GM19467 (cell line): ENCODE measurements around the gene ATRN.

ENCODE experiments used
- ATAC-seq: cut with Tn5 transposase; IDR thresholded peaks from one replicate; pipeline ENCODE4 v1.9.1; 2021; ENCODE audit warnings: mild to moderate bottlenecking, moderate library complexity; ENCODE audit not compliant: unreplicated experiment

Gene ATRN

DNA sequence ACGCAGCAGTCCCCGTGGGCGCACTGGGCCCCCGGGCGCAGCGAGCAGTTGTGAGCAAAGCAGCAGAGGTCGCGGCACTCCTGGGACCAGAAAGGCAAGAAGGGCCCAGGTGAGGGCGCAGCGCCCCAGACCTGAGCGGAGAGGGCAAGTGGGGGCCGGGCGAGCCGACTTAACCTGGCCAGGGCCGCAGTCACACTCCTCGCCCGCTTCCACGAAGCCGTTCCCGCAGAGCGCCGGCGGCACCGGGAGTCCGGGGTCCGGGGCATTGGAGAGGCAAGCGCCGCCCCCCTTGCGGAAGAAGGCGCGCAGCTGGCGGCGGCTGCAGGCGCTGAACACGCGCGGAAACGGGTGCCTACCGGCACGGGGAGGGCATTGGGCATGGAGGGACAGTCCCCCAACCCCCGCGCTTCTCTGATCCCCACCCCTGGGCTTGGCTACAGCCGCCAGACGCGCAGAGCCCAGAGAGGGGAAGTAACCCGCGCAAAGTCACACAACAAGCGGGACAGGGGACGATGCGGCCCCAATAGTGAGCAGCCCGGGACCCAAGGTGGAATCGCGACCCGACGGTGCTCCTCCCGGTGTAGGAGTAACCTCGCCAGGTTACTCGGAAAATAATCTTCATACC is 201.8 kb downstream of the ATRN start:
- ATAC-seq = no peak

DNA sequence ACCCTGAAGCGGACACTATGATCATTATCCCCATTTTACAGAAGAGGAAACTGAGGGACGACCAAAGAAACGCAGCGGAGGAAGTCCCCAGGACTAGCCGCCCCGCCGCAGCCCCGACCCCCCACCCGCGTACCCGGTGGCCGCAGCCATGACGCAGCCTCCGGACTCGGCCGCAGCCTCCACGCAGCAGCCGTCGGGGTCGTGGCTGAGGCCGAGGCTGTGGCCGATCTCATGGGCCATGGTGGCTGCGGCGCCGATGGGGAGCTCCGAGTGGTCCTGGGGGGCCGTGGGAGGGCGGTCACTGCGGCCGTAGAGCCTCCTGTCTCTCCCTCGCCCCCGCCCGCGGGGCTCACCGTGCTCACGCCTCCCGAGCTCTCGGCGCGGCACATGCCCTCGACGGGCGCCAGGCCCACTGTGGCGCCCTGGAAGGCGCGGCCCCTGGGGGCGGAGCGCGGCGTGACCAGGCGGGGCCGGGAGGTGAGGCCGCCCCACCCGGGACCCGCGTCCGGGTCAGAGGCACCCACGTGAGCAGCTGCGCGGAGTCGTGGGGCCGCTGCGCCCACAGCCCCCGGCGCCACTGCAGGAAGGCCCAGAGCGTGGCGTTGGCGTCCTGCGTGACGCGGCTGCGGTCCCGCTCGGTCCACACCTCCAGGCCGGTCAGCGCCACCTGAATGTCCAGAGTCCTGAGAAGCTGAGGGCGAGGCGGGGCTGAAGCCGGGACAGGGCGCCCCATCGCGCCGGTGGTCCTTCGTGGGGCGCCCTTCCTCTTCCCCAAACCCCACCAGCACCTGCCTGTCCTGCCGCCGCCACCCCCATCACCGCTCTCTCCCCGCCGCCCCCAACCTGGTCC is 202.6 kb downstream of the ATRN start:
- no peak for ATAC-seq

DNA sequence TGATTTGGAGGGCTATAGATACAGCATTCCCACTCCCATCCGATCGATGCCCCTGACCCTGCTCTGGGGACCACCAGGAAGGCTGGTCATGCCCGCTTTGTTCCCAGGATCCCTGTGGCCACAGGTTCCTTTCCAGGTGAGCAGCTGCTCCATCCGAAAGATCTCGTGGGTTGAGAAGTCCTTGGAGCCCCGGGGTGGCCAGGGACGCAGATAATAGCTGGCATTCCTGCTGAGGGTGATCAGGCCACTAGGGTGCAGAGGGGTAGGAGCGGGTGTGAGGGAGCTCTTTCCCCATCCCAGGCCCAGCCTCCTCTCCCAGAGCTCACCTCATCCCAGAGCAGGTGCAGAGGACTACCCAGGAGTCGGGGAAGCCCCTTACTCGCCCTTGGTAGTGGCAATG is 203.6 kb downstream of the ATRN start:
- no peak for ATAC-seq

DNA sequence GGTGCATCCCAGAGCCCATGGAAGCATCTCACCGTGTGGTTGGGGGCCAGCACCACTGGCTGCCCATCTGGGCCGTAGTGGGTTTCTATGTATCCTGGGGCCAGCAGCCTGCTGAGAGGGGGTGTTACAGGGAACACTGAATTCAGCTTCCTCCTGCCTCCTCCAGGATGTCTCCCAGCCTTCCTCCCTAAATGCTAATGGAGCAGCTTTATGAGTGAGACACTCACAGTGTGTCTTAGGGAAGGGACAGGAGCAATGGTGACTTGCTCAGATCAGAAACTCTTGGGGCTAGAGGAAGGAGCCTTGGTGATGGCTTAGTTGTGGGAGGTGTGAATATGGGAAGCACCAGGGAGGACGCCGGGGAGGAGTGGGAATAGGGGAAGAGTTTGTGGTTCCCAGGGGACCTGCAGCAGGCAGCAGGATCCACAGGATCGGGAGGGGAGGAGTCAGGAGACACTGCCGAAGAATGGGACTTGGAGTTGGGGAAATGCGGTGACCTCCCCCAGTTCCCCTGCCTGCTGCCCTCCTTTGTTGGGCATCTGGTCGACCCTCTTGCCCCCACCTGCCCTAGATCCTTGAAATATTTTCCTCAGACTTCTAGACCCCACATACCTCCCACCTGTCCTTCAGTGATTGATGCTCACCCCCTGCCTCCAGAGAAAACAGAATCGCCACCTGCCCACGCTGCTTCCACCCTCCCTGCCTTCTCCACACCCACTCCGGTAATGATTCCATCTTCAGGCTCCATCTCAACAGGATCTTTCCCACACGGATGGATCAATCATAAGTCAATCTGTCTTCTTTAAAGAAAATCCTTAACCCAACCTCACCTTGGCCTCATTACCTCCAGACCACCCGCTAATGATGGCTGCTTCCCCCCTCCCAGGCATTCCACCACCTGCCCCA is 204.4 kb downstream of the ATRN start:
- ATAC-seq = no peak

DNA sequence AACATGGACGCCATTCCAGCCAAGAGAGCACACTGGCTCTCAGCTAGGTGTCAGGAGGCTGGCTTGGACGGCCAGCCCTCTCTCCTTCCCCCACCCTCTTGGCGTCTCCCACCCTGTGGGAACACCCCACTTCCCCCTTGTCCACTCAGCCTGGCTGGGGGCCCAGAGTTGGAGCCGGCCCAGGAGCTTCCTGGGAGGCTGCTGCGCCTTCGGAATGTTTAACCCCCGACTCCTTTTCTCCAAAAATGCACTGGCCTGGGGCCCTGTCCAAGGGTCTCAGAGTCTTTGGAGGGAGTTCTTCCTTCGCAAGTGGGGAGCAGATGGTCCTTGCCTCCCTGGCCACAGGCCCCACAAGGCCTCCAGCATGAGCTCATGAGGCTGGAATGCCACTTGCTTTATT is 206.9 kb downstream of the ATRN start:
- ATAC-seq = no peak

DNA sequence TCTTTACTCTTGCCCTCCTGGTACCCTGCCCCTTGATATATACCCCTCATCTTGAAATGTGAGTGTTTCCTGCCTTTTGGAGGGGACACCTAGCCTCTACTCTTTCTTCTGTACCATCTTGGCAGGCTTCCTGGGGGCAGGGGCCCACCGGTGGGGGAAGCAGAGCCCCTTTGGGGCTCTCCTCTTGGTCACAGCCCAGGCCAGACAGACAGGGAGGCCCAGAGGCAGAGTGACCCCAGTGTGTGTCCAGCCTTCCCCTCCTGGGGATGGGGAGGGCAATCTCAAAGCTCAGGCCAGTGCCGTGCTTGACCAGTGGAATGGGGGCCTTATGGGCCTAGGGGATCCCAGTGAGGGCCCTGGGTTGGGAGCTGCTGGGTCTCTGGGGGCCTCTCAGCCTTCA is 207.4 kb downstream of the ATRN start:
- ATAC-seq = no peak

DNA sequence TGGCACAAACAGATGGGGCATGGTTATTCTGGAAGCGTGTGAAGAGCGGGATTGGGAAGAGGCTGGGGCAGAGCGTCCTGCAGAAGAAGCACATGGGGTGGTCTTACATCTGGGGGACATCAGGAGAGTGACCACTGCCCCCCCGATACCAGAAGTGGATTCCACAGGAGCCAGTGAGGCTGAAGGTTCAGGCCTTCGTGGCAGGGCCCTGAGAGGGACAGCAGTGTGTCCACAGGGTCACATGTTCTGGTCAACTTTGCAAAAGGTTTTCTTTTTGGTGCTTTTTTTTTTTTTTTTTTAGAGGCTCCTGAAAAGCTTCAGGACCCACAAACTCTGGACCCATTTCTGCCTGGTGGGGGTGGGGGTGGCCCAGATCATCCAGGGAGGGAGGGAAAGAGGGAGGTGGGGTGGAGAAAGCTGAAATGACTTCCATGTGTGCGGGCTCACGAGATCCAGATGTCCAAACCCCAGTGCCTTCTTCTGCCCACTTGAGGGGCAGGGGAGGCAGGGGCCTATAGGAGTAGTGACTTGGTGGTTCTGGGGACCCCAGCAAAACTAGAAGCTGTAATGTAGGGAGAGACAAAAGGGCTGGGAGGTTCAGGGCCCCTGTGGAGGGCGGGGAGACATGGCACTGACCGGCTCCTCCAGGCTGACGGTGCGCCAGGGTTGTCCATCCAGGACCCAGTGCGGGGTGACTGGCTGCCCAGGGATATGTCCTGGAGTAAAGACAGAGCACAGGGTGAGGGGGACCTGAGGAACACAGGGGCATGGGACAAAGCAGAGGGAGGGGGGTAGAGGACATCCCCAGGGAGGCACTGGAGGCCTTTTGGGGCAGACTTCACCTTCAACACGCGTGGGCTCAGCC is 208.3 kb downstream of the ATRN start:
- ATAC-seq = no peak

DNA sequence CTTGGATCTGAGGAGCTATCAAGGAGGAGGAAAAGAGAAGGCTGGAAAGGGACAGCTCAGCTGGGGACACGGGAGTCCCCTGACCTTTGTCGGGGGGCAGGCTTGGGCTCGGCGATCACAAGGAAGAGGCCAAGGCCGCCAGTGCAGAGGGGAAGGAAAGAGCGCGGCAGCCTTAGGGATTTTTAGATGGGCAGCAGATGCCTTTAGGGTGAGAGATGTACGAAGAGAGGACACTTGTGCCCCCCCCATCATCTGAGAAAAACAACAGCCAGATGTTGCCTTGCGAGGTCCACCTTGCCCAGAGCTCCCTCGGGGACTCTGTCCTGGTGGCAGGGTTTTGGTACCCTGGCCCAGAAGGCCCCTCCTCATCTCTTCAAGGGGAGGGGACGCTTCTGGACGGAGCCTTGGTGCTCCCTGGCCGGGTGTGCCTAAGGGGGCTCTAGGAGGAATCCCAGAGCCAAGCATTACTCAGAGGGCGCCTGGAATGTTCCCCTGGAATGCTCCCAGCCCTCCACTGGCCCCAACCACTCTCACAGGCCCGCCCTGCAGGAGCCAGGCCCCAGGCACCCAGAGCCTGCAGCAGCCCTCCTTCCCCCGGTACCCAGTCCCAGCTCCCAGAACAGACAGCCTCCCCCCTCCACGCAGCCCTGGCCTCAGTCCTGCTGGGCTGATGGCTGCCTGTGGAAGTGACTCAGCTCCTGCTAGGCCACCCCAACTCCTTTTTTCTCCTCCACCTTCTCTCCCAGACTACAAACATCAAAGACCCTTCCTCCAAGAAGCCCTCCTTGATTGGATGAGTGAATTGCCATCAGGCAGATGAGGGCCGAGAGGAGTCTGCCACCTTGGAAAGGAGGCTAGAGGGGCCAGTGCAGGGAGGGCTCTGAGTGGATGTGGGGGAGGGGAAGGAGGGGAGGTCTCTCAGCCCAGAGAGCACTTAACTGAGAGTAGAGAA is 209.2 kb downstream of the ATRN start:
- ATAC-seq = no peak

DNA sequence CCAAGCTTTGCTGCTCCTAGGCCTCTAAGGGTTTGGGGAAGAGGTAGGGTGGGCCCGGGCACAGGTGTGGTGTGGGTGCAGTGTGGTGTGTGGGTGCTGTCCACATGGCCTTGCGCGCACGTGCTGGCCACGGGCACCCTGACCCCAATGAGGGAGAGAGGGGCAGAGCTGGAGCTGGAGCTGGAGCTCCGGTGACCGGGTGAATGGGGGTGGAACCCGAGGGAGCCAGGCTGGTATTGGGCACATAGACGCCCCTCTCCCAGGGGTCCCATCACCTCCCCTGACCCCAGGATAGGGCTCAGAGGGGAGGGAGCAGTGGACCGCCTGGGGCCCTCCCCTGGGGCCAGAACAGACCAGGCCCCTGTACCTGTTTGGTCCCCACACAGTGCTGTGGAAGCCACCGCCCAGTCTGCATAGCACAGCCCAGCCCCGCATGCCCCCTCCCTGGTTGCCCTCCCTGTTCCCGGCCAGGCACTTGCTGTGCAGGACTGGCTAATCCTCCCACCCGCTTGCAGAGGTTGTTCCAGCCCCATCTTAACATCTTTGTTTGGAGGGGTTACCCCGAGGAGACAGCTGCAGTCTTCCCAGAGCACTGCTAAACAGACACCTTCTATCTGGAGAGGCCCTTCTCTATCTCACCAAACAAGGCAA is 210.0 kb downstream of the ATRN start:
- no peak for ATAC-seq

DNA sequence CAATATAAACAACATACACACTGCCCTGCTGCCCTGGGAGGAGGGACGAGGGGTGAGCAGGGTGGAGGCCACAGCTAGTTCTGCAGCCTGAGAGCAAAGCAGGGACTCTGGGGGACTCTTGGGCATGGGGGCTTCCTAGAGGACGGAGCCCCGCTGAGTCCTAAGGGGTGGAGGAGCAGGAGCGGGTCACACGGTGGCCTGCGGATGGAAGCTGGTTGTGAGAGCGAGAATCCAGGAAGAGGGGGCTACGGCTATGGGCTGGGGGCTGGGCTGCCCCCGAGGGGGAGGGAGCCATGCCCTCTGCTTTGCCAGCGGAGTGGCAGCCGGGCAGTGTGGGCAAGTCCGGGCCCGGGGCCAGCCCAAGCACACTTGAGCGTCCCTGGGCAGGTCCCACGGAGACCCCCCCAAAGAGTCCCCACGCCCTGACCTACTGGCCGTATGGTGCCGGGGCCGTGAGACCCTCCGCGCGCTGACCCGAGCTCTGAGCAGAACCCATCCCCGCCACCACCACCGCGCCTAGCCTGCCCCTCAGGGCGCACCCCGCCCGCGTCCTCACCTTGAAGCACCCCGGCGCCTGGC is 210.6 kb downstream of the ATRN start:
- ATAC-seq = no peak

DNA sequence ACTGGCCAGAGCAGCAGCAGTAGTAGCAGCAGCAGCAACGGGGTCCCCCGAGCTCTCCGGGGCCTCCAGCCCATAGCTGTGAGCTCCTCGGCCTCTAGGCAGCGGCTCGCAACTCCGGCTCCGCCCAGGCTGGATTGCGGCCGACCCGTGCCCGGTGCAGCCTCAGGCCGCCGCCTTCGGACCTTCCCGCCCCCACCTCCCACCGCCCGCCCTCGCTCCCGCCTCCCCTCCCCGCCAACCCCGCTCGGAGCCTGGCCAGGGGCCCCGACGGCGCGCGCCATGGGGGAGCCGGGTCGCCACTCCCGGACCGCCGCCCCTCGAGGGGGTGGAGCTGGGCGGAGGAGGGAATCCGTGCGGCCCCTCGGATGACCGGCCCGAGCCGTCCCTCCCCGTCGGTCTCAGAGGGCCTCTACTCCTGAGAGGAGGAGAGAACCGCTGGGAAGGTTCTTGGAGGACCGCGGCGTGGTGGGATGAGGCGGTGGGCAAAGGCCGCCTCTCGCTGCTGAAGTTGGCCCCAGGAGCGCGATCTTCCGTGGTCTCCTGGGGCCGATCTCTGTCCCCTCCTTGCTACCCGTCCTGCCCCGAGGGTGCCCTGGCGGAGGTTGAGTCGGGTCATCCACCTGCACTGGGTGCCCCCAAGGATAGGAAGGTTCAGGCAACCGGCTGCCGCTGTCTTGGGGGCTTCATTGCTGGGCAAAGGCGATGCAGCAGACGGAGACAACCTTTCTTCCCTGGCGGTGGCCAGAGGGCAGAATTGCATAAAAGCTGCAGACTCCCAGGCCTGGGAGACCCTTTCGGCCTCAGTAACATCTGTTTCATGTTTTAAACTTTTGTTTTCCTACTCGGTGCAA is 211.3 kb downstream of the ATRN start, which contains the start of gene ADAM33:
TSS of gene ADAM33 (minus strand) at position 80 of the 851 bp plus-strand sequence. CDS start at position 74, 6 bp downstream.
- ATAC-seq = no peak

DNA sequence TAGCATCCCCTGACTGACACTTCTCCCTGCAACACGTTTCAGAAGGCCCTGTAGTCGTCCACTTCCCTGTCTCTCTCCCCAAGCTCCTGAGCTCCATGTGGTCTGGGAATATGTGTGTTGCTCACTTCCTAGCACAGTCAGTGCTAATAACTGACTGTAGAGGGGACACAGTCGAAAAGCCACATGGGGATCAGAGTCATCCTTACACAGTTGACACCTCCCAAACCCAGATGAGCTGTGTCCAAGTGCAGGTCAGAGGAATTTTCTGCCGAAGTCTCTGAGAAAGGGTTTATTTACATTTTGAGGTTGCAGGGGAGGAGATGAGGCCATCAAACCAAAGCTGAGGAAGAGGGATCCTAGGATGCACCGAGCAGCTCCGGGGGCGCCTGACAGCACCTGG is 214.5 kb downstream of the ATRN start:
- no peak for ATAC-seq

DNA sequence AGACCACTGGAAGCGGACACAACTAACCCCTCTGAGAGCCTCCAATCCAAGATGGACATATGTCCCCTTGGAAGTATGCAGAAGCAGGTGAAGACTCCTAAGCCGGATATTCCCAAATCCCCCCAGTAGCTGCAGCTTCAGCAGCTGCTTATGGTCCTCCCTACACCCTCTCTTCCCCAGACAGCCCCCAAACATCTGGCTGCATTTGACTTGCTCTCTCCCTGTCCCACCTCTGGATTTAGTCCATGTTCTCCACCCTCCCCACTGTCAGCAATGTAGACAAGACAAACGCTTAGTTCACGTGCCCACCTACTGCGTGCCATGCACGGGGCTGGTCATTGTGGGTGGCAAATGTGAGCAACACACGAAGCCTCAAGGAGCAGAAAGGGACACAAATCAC is 215.6 kb downstream of the ATRN start:
- ATAC-seq = no peak

DNA sequence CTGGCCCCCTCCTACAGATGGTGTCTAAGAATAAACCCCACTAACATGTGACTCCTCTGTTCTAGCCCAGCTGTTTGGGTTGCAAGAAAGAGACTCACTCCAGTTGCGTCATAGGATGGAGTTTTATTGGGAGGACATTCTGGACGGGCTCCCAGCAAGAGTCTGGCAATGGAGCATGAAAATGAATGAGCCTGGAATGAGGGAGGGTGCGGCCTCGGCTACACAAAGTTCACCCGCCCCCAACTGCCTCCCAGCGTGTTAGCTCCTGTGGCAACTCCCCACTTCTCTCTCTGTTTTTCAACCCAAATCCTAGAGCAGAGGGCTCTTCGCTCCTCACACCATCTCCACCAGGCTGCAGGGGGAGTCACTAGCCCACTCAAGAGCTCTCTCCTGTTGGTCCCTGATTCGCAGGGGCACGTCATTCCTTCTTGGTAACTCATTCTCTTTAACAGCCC is 216.1 kb downstream of the ATRN start:
- ATAC-seq = no peak

DNA sequence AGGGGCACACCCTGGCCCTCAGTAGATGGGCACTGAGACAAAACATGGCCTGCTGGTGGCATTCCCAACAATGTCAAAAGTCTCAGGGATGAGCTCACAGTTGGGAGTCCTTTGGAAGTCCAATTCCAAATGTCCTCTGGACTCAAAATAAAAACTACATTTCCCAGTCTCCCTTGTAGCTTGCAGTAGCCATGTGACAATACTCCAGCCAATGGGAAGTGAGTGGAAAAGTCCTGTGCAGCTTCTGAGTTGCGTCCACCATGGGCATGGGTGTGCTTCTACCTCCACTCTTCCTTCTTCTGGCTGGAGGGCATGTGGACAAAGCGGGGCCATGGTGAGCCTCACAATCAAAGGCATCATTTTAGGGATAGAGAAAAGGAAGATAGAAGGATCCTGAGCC is 216.8 kb downstream of the ATRN start:
- no peak for ATAC-seq

DNA sequence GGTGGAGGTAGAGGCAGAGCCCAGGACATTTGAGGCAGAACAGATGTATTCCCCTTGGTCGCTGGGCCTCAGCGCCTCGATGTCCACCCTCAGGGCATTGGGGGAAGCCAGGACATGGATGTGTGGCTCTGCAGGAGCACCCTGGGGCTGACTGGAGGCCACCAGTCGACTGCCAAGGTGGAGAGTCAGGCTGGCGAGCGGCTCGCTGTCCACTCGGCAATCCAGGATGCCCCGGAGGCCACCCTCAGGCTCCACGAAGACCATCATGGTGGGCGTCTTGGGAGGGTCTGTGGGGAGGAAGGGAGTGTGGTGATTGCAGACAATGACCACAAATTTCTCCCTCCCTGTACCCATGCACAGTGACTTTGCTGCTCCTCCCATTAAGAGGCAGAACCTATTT is 219.2 kb downstream of the ATRN start:
- no peak for ATAC-seq

DNA sequence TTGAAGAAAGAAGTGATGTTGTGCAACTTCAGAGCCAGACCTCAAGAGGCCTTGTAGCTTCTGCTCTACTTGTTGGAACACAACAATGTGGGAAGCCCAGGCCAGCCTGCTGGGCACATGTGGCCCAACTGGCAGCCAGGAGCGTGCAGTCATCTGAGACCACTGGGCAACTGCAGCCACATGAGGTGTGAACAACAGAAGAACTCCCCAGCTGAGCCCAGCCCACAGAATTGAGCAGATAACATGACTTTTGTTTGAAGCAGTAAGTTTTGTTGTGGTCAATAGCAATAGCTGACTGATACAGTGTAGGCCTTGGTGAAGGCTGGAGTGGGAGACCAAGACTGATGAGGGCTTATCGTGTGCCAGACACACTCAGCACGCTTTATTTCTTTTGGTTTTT is 219.6 kb downstream of the ATRN start:
- ATAC-seq = no peak

DNA sequence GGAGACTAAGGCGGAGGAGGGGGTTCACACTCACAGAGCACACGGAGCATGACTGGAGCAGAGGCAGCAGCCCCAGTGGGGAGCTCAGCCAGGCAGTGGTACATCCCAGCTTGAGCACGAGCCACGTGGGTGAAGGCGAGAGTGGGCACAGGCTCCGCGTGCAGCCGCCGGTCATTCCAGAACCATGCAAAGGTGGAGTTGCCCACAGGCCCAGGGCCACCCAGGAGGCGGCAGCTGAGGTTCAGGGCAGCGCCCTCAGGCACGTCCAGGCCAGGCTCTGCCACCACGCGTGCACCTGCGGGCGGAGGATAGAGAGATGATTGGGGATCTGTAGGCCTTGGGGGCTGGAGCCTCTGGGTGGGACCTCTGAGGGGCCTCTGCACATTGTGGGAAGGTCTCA is 220.5 kb downstream of the ATRN start:
- ATAC-seq = no peak
